Activated T-cell treated with anti-CD3 and anti-CD28 coated beads, Interleukin-2, amount 50 U/mL, for 1 hour (primary cell): Measurements from ENCODE around the gene PRDM13.
A peak's percentile ranks its signal among the peaks of the same experiment; 100 is the strongest.
"Not testable (repeated sequence)": the region's sequence is repeated elsewhere in the genome, so short reads cannot be mapped to it uniquely, and the experiment has no call there.

Experiments used
- DNase-seq: peaks from one replicate; pipeline ENCODE4 v3.0.0-alpha.2; 2020

Gene PRDM13

DNA sequence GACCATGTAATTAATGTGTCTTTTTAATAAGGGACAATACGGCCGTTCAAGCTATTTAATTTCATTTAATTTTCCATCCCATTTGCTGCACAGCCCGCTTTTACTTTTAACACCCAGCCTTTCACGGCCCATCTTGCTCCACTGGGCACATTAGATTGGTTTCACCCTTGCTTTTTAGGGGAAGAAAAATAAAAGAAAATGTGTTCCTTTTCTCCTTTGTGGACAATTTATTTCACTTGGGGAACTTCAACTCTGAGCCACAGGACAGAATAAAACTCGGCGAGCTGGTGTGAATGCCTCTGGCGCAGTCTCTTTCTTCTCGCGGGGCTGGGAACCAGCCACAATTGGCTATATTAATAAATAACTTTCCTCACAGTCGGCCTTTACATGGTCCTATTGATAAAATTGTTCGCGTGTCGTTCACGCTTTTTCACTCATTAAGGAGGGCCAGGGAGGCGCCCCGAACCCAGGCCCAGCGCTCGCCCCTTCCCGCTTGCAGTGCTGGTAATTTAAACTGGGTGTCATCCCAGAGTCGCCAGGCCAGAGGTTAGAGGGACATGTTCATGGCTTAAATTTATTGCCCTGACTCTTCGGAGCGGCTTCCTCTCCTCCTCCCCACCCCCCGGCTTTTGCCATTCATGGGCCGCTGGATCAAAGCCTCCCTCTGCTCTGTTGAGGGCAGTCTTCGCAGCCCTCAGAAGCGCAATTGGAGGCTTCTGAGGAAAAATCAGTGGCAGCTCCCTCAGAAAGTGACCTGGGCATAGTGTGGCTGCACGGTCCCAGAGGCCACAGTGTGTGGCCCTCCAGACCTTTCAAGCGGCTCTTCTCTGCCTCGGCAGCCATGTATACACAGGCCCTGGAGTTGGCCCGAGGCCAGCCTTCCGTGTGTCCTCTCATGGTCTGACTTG, 2.2 kb upstream of the PRDM13 start:
- no peak for DNase-seq

DNA sequence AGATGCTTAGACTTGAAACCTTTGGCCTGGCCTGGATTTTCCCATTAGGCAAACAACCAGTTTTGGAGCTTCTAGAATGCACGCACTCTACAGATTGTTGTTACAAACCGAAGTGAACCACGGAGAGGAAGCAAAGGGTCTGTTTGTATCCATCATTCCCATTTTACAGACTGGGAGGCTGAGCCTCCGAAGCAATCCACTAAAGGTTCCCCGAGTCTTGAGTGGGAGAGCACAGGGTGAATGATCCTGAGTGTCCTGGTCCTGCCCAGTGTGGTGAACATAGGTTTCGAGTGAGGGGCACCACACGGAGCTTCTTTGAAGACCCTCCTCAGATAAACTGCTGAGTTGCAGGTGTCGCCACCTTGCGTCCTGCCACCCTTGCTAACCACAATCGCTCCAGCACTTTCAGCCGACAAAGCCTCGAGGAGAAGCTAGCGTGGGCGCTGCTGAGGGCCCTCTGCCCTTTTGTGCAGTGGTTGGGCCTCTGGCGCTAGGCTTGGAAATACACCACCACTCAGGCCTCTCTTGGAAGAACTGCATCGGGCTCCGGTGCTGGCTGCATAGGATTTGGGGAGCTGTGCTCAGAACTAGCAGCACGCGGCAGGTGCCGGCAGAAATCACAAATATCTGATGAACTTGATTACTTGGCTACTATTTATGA, 1.4 kb upstream of the PRDM13 start:
- DNase-seq = no peak

- no peak for DNase-seq
Measured at GRCh38 chr6:99605911-99606655, 550 bp upstream of the PRDM13 start.

DNA sequence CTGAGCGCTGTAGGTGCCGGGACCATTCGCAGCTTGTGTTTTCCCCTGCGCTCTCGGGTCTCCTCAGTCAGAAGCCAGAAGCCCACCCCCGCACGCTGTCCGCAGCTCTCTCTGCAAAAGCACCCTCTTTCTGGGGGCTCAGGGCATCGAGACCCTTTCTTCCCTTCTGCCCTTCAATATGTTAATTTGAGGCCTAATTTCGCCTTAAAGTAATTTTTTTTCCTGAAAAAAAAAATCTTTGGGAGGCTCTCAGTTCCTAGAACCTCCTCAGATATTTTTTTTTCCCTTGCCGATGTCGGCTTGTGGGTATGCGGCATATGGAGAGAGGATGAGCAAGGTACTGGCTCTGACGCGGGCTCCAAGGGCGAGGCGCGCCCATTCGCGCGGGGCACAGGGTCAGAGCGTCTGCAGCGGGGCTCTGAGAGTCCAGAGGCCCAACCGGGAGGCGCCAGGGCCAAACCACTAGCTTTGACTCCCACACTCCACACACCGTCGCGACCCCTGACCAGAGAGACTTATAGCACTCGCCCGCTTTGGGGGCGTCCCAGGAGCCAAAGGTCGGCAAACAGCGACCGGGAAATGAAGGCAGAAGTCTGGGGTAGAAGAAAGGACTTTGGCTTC, 893 bp downstream of the PRDM13 start:
- DNase-seq = no peak

DNA sequence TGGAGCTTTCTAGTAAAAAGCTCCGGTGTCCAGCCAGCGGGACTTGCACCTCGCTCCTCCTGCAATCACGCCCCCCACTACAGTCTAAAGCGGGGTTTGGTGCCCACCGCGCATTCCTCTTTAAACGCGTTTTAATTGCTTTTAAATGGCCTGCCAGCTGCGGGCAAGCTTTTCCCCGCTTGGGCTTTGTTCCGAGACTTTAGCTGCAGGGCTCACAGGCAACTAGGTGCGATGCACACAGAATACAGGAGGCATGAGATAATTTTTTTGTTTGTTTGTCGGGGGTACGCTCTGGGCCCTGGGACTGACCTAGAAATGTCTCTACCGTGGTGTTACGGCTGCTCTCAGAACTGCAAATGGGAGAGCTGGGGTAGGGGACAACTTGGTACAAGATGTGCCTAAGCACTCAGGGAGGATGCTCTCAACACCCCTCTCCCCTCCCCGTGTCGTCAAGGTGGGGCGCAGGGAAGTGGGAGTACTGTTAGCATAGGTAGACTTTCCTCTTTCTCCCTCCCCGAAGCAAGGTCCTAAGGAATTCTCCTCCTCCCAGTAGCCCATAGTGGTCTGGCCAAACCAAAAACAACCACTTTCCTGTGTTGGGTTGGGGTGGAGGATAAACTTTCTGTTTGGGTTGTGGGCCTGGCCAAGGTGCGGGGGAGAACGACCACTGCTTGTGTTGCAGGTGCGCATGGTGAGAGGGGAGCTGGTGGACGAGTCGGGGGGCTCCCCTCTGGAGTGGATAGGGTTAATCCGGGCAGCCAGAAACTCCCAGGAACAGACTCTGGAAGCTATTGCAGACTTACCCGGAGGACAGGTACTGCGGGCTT, 1.6 kb downstream of the PRDM13 start:
- no peak for DNase-seq

- DNase-seq = no peak
Measured at GRCh38 chr6:99608886-99609482, 2.4 kb downstream of the PRDM13 start.

DNA sequence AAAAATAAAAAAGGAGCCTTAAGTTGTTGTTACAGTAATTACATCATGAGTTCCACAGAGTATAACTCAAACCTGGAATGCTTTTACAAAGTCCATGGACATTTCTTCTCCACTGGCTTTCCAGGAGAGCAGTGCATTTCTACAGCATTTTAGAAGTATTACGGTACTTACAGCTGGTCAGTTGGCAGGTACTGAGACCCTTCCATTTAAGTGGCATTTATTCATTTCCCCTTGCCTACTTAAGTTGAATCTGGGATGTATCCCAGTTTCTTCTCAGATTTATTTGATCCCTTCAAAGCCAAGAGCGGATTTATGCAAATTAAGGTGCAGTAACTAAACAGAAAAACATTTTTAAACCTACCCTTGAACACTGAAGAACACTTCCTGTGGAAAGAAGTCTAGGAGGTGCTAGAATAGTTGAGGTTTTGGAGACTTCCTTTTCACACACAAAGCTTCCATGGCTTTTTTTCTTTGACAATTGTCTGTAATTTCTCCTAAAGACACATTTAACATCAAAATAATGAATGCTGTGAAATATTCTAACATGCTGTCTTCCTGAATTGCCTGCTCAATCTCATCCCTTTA, 3.4 kb downstream of the PRDM13 start:
- no peak for DNase-seq

- no peak for DNase-seq
Measured at GRCh38 chr6:99611148-99611547, 4.5 kb downstream of the PRDM13 start.

DNA sequence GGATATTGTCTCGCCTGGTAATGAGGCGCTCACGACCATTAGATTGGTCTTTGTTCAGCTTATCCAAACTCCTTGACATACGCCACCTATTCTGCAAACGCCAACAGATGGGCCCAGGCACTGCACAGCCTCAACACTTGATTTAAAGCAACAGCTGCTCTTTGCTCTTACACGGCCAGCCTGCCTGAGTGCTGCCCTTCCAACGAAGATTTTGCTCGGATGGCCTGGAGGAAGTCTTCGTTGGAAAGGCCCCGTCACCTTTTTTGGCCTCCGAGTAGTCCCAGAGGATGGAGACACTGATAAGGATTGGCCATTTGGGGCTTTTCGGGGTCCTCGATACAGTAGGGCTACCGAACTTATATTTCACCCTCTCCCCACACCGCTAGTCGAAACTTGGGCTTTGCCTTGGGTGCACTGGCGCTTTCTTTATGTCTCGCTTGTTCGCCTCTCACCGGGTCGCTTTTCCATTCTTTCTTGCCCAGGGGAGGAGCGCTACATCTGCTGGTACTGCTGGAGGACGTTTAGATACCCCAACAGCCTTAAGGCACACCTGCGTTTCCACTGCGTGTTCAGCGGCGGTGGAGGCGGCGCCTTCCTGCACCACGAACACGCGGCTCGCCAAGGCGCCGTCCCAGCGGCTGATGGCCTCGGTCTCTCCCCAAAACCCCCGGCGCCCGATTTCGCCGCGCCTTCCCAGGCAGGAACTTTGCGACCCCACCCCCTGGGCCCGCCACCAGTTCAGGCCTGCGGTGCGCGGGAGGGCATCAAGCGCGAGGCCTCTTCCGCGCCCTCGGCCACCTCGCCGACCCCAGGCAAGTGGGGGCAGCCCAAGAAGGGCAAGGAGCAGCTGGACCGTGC, 6.1 kb downstream of the PRDM13 start:
- no peak for DNase-seq

GRCh38 chr6:99613409-99613704, 6.7 kb downstream of the PRDM13 start:
- DNase-seq = peak; percentile 51

DNA sequence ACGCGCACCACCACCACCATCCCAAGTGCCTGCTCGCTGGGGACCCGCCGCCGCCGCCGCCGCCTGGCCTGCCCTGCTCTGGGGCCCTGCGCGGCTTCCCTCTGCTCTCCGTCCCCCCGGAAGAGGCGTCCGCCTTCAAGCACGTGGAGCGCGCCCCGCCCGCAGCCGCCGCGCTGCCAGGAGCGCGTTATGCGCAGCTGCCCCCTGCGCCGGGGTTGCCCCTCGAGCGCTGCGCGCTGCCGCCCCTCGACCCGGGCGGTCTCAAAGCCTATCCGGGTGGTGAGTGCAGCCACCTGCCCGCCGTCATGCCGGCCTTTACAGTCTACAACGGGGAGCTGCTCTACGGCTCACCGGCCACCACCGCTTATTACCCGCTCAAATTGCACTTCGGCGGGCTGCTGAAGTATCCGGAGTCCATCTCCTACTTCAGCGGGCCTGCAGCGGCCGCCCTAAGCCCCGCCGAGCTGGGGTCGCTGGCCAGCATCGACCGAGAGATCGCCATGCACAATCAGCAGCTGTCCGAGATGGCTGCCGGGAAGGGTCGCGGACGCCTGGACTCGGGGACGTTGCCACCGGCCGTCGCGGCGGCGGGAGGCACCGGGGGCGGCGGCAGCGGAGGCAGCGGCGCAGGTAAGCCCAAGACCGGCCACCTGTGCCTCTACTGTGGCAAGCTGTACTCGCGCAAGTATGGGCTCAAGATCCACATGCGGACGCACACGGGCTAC, 7.2 kb downstream of the PRDM13 start:
- DNase-seq = peak; percentile 46

- DNase-seq = no peak
Measured at GRCh38 chr6:99614430-99615186, 8.0 kb downstream of the PRDM13 start.

DNA sequence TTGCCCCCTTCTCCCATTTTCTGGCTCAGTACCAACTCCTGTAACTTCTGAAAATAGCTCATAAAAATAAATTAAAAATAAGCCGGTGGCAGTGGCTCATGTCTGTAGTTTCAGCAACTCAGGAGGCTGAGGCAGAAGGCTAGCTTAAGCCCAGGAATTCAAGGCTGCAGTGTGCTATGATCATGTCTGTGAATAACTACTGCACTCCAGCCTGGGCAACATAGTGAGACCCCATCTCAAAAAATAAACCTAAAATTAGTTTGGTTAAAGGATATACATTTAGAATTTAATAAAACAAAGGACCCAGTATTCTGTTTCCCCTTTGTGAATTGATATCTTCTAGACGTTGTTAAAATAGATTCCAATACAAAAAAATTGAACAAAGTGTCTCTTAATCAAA, 10.5 kb downstream of the PRDM13 start:
- DNase-seq = no peak

DNA sequence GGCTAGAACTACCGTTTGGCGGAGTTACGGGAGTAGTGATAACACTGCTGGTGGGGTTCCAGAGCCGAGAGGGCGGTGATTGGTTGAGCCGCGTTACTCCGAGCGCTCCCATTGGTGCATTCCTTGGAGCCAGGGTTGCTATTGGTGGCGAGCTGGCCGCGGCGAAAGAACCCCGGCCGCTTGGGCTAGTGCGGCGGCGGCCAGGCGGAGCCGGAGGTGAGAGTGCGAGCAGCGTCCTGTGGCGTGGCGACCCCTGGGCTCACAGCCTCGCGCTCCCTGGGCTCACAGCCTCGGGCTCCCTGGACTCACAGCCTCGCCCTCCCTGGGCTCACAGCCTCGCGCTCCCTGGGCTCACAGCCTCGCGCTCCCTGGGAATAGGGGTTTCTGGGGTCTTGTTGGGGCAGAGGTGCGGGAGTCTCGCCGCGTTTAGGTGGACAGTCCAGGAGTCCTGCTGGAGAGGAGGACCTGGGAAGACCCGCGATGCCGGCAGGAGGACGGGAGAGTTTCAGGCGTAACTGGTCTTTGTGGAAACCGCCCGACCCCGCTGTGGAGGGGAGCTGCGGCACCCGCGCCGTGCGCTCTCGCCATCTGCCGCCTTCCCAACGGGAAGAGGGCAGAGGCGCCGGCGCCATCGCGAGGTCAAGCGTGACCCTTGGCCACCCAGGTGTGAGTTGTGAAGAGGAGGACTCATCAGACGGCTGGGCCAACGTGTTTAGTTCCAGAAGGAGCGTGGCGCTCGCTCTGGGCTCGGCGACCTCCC, 12.2 kb downstream of the PRDM13 start:
- DNase-seq = no peak

GRCh38 chr6:99619409-99619762, 12.8 kb downstream of the PRDM13 start:
- DNase-seq = no peak

DNA sequence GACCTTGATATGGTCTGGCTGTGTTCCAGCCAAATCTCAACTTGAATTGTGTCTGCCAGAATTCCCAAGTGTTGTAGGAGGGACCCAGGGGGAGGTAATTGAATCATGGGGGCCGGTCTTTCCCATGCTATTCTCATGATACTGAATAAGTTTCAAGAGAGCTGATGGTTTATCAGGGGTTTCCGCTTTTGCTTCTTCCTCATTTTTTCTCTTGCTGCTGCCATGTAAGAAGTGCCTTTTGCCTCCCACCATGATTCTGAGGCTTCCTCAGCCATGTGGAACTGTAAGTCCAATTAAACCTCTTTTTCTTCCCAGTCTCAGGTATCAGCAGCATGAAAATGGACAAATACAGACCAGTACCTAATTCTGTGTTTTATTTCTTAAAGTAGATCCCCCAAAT, 15.4 kb downstream of the PRDM13 start:
- not testable (repeated sequence) for DNase-seq

DNA sequence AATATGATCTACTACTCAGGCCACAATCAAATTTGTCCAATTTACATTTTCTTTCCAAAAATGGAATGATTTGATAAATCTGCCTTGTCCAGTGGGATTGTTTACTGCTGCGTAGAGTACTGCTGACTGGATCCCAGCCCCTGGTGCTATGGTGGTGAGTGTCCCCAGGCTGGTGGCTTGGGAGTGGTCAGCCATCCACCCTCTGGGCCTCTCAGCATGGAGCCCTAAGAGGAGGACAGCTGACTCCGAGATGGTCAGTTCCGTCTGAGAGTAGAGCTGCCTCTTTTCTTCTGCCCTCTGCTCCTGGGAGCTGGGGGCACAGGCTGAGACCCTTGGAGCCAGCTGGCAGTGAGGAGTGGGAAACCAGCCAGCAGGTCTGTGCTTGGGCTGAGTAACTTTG, 22.7 kb downstream of the PRDM13 start:
- DNase-seq = no peak

GRCh38 chr6:99637629-99638028, 31.0 kb downstream of the PRDM13 start:
- DNase-seq = no peak
